Transverse colon (tissue), 4 donors: ENCODE measurements around the gene DUSP9. TPM values are rescaled to one million over a fixed set of nuclear protein-coding genes. Genes with fewer than 3 reads are reported as not detected.

ENCODE experiments used
- DNase-seq: peaks from one replicate; pipeline ENCODE4 v3.0.0-alpha.2; 2019
- H3K27ac ChIP-seq, 4 donors: fragments of 200-600 bp; sonication (generic); 2 replicates each; pipeline ENCODE4 v1.5.1; 2016 to 2018; ENCODE audit warnings: inconsistent platforms in 4 of 4
- H3K27me3 ChIP-seq: fragments of 200-600 bp; sonication (generic); 2 replicates; pipeline ENCODE4 v1.5.1; 2017; ENCODE audit warnings: inconsistent platforms
- H3K36me3 ChIP-seq, 4 donors: fragments of 200-600 bp; sonication (generic); 2 replicates each; pipeline ENCODE4 v1.5.1; 2017 to 2019; ENCODE audit warnings: inconsistent platforms in 4 of 4
- H3K4me1 ChIP-seq, 4 donors: fragments of 200-600 bp; sonication (generic); 2 replicates each; pipeline ENCODE4 v1.5.1; 2017 to 2020; ENCODE audit warnings: inconsistent platforms in 4 of 4
- H3K4me3 ChIP-seq, 4 donors: fragments of 200-600 bp; sonication (generic); 1 replicate in 1 of 4; 2 replicates in 3 of 4; pipeline versions ENCODE4 v1.5.1 to v1.6.1; 2017 to 2019; ENCODE audit warnings: inconsistent platforms in 4 of 4
- H3K9me3 ChIP-seq, 2 donors: fragments of 200-600 bp; sonication (generic); 2 replicates each; pipeline ENCODE4 v1.5.1; 2017 to 2019; ENCODE audit warnings: inconsistent platforms in 2 of 2
- CTCF ChIP-seq, 5 experiments: fragments of 200-600 bp in 3 of 5; fragments of 450-650 bp in 2 of 5; sonication (generic) in 3 of 5; IDR thresholded peaks; 1 replicate in 2 of 5; 2 replicates in 3 of 5; pipeline ENCODE4 v1.5.1; 2016 to 2017; ENCODE audit warnings: antibody characterized with exemption in 5 of 5, inconsistent platforms in 3 of 5, mild to moderate bottlenecking in 2 of 5, moderate library complexity in 1 of 5
- EP300 ChIP-seq: sonication (generic); formaldehyde crosslinking; IDR thresholded peaks from one replicate; pipeline ENCODE4 v1.6.1; 2017; ENCODE audit warnings: antibody characterized with exemption, low read depth
- POLR2A ChIP-seq: fragments of 450-650 bp; IDR thresholded peaks from one replicate; pipeline ENCODE4 v1.6.1; 2016; ENCODE audit warnings: antibody characterized with exemption, mild to moderate bottlenecking, moderate library complexity
- POLR2AphosphoS5 ChIP-seq, 3 donors: sonication (generic); formaldehyde crosslinking; IDR thresholded peaks; one replicate each; pipeline ENCODE4 v1.6.1; 2016; ENCODE audit warnings: antibody characterized with exemption in 3 of 3
- WGBS, 2 donors: methylation state at CpG; one replicate each; pipeline ENCODE4 v1.1.5; 2018; ENCODE audit warnings: low coverage in 1 of 2; 5-methylcytosine and 5-hydroxymethylcytosine counted together
- in situ Hi-C, 4 donors: fragments of 200-750 bp; cut with MboI; loops; one replicate each; pipeline versions ENCODE4 v1.15.0 to v1.15.1; 2017; ENCODE audit warnings: low sequenced_read_pairs in 3 of 4, low pct_ligation_motif_present in 1 of 4, low pct_unique_long_range_greater_than_20kb in 1 of 4
- intact Hi-C: fragments of 100-400 bp; cut with DNase I; formaldehyde crosslinking; loops from one replicate; pipeline ENCODE4 v1.15.1; 2023; ENCODE audit warnings: low total_unique reads
- total RNA-seq, 4 donors: library from RNA; depleted of rRNA; stranded (reverse); fragments of >200 nt; gene quantifications; one replicate each; pipeline ENCODE4 v1.1.0, GENCODE V29; 2016

Gene DUSP9
- total RNA-seq, 4 donors from 2014 or later: not detected

GRCh38 chrX:153665726-153666306, 18.8 kb downstream of the DUSP9 start:
- DNase-seq: no peak
- TF ChIP-seq POLR2A: no peak
- TF ChIP-seq CTCF (IDR thresholded peaks at IDR 0.05): no peak
- no peak for TF ChIP-seq EP300
- no peak for TF ChIP-seq POLR2AphosphoS5 (IDR thresholded peaks at IDR 0.05)
- no peaks in the 10 kb centered on the region for H3K9me3 ChIP-seq
- intact Hi-C loops: no loop called here
- in situ Hi-C loops: loop anchor here (10.0 to 25.0 kb wide), 3 partner anchors 104 to 704 kb away; no protein-coding TSS in a partner anchor
- H3K4me1 ChIP-seq: peaks cover 0 to 2% (median 0%) of the 10 kb centered on the region in 4 donors
- H3K4me3 ChIP-seq: no peak overlapping the region
- H3K27ac ChIP-seq: no peak overlapping the region
- no peaks in the 10 kb centered on the region for H3K36me3 ChIP-seq
- H3K27me3 ChIP-seq: peaks cover 23% of the 10 kb centered on the region
- 75% methylated on average over 9 of the region's 9 CpGs; no CpG with 5 or more reads in 1 of the 2 donors for WGBS, 2 donors

GRCh38 chrX:153667281-153667955, 20.4 kb downstream of the DUSP9 start:
- Histone ChIP-seq H3K27ac (no peak overlapping the region), H3K9me3 (no peaks in the 10 kb centered on the region), H3K4me1 (peaks cover 0 to 2% (median 0%) of the 10 kb centered on the region in 4 donors), H3K4me3 (peak overlapping the region in 1 of 4 donors; percentile 14), H3K27me3 (peaks cover 16% of the 10 kb centered on the region), H3K36me3 (no peaks in the 10 kb centered on the region)
- intact Hi-C loops (no loop called here), in situ Hi-C loops (loop anchor here (10.0 to 25.0 kb wide), 3 partner anchors 105 to 705 kb away; no protein-coding TSS in a partner anchor)
- 72% methylated on average over 11 of the region's 11 CpGs; no CpG with 5 or more reads in 1 of the 2 donors for WGBS, 2 donors
- TF ChIP-seq POLR2A: no peak
- no peak for TF ChIP-seq EP300
- no peak for TF ChIP-seq POLR2AphosphoS5 (IDR thresholded peaks at IDR 0.05)
- no peak for DNase-seq

GRCh38 chrX:153667956-153668396, 21.0 kb downstream of the DUSP9 start:
- peaks cover 20% of the 10 kb centered on the region for H3K27me3 ChIP-seq
- H3K36me3 ChIP-seq: no peaks in the 10 kb centered on the region
- TF ChIP-seq CTCF (IDR thresholded peaks at IDR 0.05) (peak; percentile 54 to 71 (median 68)), POLR2A (no peak)
- DNase-seq: peak; percentile 82
- H3K9me3 ChIP-seq: no peaks in the 10 kb centered on the region
- in situ Hi-C loops: loop anchor here (10.0 to 25.0 kb wide), 3 partner anchors 106 to 706 kb away; no protein-coding TSS in a partner anchor
- intact Hi-C loops: no loop called here
- H3K4me3 ChIP-seq: peak overlapping the region in 1 of 4 donors; percentile 14
- H3K4me1 ChIP-seq: peaks cover 0 to 2% (median 0%) of the 10 kb centered on the region in 4 donors
- WGBS, 2 donors: 46% methylated on average over 14 of the region's 14 CpGs; no CpG with 5 or more reads in 1 of the 2 donors
- H3K27ac ChIP-seq: peak overlapping the region in 2 of 4 donors; percentile 34 to 51

DNA sequence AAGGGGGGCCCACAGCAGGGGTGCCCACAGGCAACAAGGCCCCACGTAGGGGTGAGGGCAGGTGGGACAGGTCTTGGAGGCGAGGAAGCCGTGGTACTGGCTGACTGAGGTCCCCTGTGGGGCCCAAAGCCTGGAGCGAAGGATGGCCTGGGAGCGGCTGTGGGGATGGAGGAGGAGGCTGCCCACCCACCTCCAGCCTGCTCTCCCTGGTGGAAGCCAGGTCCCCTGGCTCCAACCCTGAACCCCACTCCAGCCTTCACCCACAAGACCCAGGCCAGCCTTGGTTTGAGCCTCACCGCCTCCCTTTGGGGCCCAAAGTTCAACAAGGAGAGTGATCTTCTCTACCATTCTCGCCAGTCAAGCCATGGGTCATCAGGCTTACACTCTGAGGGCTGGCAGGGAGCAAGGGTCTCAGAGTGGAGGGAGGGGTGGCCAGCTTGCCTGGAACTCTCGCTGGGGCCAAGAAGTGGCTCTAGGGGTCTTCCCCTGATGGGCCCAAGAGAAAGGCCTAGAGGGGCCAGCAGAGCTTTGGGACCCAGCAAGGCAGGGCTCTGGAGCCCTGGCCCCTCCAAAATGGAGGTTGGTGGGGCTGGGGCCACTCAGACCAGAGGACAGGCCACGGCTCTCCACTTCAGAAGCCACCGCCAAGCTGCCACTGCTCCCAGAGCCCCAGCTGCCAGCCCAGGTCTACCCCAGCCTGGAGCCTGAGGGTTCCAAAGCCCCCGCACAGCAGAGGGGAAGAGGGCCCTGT, 21.6 kb downstream of the DUSP9 start:
- no peak for DNase-seq
- intact Hi-C loops (no loop called here), in situ Hi-C loops (loop anchor here (10.0 to 25.0 kb wide), 3 partner anchors 106 to 706 kb away; no protein-coding TSS in a partner anchor)
- no peak overlapping the region for H3K4me3 ChIP-seq
- H3K9me3 ChIP-seq: no peaks in the 10 kb centered on the region
- WGBS, 2 donors: 86% methylated on average over 10 of the region's 11 CpGs; no CpG with 5 or more reads in 1 of the 2 donors
- H3K4me1 ChIP-seq: peaks cover 0 to 2% (median 0%) of the 10 kb centered on the region in 4 donors
- peaks cover 17% of the 10 kb centered on the region for H3K27me3 ChIP-seq
- H3K27ac ChIP-seq: peak overlapping the region in 2 of 4 donors; percentile 34 to 51
- no peaks in the 10 kb centered on the region for H3K36me3 ChIP-seq
- no peak for TF ChIP-seq POLR2A
- TF ChIP-seq CTCF (IDR thresholded peaks at IDR 0.05): no peak
- no peak for TF ChIP-seq POLR2AphosphoS5 (IDR thresholded peaks at IDR 0.05)
- no peak for TF ChIP-seq EP300
